GM23338 (cell line): Measurements from ENCODE around the gene ELOVL2. TPM values are rescaled to one million over a fixed set of nuclear protein-coding genes. Genes with fewer than 3 reads are reported as not detected.
A peak's percentile ranks its signal among the peaks of the same experiment; 100 is the strongest.

Experiments used
- ATAC-seq: fragments of 200-7000 bp; cut with Tn5 transposase; 3 replicates; pipeline ENCODE4 v1.9.1; 2020
- DNase-seq: peaks from one replicate; pipeline ENCODE4 v3.0.0-alpha.2; 2015; ENCODE audit warnings: low spot score
- H2AFZ ChIP-seq: fragments of 200-600 bp; sonication (generic); 2 replicates; pipeline ENCODE4 v1.8.0; 2016; ENCODE audit warnings: antibody characterized with exemption, mild to moderate bottlenecking, moderate library complexity
- H3F3A ChIP-seq: fragments of 200-600 bp; sonication (generic); replicated peaks from 2 replicates; pipeline ENCODE4 v1.8.0; 2017; ENCODE audit warnings: antibody characterized with exemption, mixed run types, low read depth
- H3K27ac ChIP-seq: fragments of 200-600 bp; sonication (generic); 2 replicates; pipeline ENCODE4 v1.6.1; 2016; ENCODE audit warnings: low read depth
- H3K27me3 ChIP-seq: fragments of 200-600 bp; sonication (generic); 2 replicates; pipeline ENCODE4 v1.8.0; 2016; ENCODE audit warnings: mild to moderate bottlenecking, mixed run types, moderate library complexity; ENCODE audit not compliant: insufficient read depth
- H3K36me3 ChIP-seq: fragments of 200-600 bp; sonication (generic); 2 replicates; pipeline ENCODE4 v1.8.0; 2016; ENCODE audit warnings: mild to moderate bottlenecking; ENCODE audit not compliant: insufficient read depth
- H3K4me1 ChIP-seq: fragments of 200-600 bp; sonication (generic); 2 replicates; pipeline ENCODE4 v1.8.0; 2016; ENCODE audit warnings: mild to moderate bottlenecking, moderate library complexity; ENCODE audit not compliant: insufficient read depth
- H3K4me2 ChIP-seq: fragments of 200-600 bp; sonication (generic); 2 replicates; pipeline ENCODE4 v1.7.1; 2017; ENCODE audit warnings: mixed run types
- H3K4me3 ChIP-seq: fragments of 200-600 bp; sonication (generic); 2 replicates; pipeline ENCODE4 v1.6.1; 2016; ENCODE audit warnings: mixed run types
- H3K79me2 ChIP-seq: fragments of 200-600 bp; sonication (generic); replicated peaks from 2 replicates; pipeline ENCODE4 v1.8.0; 2017; ENCODE audit warnings: mild to moderate bottlenecking; ENCODE audit not compliant: insufficient read depth
- H3K9me2 ChIP-seq: fragments of 200-600 bp; sonication (generic); 2 replicates; pipeline ENCODE4 v1.8.0; 2017; ENCODE audit not compliant: insufficient read depth
- H4K20me1 ChIP-seq: fragments of 200-600 bp; sonication (generic); replicated peaks from 2 replicates; pipeline ENCODE4 v1.8.0; 2017; ENCODE audit warnings: mild to moderate bottlenecking; ENCODE audit not compliant: insufficient read depth
- H3K27ac Mint-ChIP-seq: 2 replicates; pipeline ENCODE4 v1.8.0; 2020; ENCODE audit warnings: inconsistent platforms, mild to moderate bottlenecking, moderate library complexity, mixed read lengths
- H3K27me3 Mint-ChIP-seq: 3 replicates; pipeline ENCODE4 v1.8.0; 2022; ENCODE audit warnings: low read depth, mild to moderate bottlenecking, moderate library complexity, mixed read lengths, inconsistent platforms; ENCODE audit not compliant: insufficient read depth, poor library complexity
- H3K36me3 Mint-ChIP-seq: 3 replicates; pipeline ENCODE4 v1.8.0; 2021; ENCODE audit warnings: low read depth, mild to moderate bottlenecking, inconsistent platforms, moderate library complexity, mixed read lengths
- H3K4me1 Mint-ChIP-seq: 3 replicates; pipeline ENCODE4 v1.8.0; 2020; ENCODE audit warnings: mild to moderate bottlenecking, inconsistent platforms, mixed read lengths
- H3K4me3 Mint-ChIP-seq: 3 replicates; pipeline ENCODE4 v1.8.0; 2021; ENCODE audit warnings: moderate library complexity, mild to moderate bottlenecking, inconsistent platforms, mixed read lengths
- H3K9me3 Mint-ChIP-seq: 3 replicates; pipeline ENCODE4 v1.8.0; 2020; ENCODE audit warnings: moderate library complexity, mild to moderate bottlenecking, inconsistent platforms, mixed read lengths
- ETS1 ChIP-seq: IDR thresholded peaks from 2 replicates; pipeline ENCODE4 v1.6.1; 2016; ENCODE audit warnings: antibody characterized with exemption
- EZH2 ChIP-seq: fragments of 200-600 bp; sonication (generic); IDR thresholded peaks from one replicate; pipeline ENCODE4 v1.8.0; 2017; ENCODE audit warnings: antibody characterized with exemption, mild to moderate bottlenecking, low read depth; ENCODE audit not compliant: unreplicated experiment
- EZH2phosphoT487 ChIP-seq: fragments of 200-600 bp; sonication (generic); IDR thresholded peaks from one replicate; pipeline ENCODE4 v1.8.1; 2018; ENCODE audit warnings: antibody characterized with exemption; ENCODE audit not compliant: unreplicated experiment
- NANOG ChIP-seq: IDR thresholded peaks from 2 replicates; pipeline ENCODE4 v1.6.1; 2016; ENCODE audit warnings: antibody characterized with exemption, borderline replicate concordance
- POLR2AphosphoS5 ChIP-seq: IDR thresholded peaks from 2 replicates; pipeline ENCODE4 v1.6.1; 2016; ENCODE audit warnings: antibody characterized with exemption, low read depth
- REST ChIP-seq: IDR thresholded peaks from one replicate; pipeline ENCODE4 v1.6.1; 2018; ENCODE audit warnings: antibody characterized with exemption; ENCODE audit not compliant: unreplicated experiment
- STAT1 ChIP-seq: IDR thresholded peaks from one replicate; pipeline ENCODE4 v1.6.1; 2016; ENCODE audit warnings: antibody characterized with exemption; ENCODE audit not compliant: unreplicated experiment
- ZNF114 ChIP-seq: fragments of 250-450 bp; sonication (Bioruptor Pico); IDR thresholded peaks from 2 replicates; pipeline ENCODE4 v1.5.0; 2020; ENCODE audit warnings: mild to moderate bottlenecking, moderate library complexity
- ZNF331 ChIP-seq: fragments of 250-450 bp; sonication (Bioruptor Pico); IDR thresholded peaks from 2 replicates; pipeline ENCODE4 v1.5.0; 2020; ENCODE audit warnings: low read depth, mild to moderate bottlenecking, moderate library complexity
- polyA plus RNA-seq: library from polyadenylated mRNA; unstranded; fragments of >200 nt; fragmentation: Nextera tagmentation; extraction: Ambion mirVana; gene quantifications from 2 replicates; pipeline ENCODE4 v1.2.1, GENCODE V29; 2016
- total RNA-seq: library from RNA; depleted of rRNA; stranded (reverse); fragments of >200 nt; shearing (Covaris generic); gene quantifications from 2 replicates; pipeline ENCODE4 v1.2.3, GENCODE V29; 2014
- TF ChIP-seq, protein P1 (sequence below), 2 experiments: fragments of 200-600 bp in 1 of 2; sonication (generic) in 1 of 2; conservative IDR thresholded peaks; 2 replicates each; pipeline versions ENCODE4 v1.5.1 to v1.6.1; 2016 to 2017; ENCODE audit warnings: antibody characterized with exemption in 2 of 2, low read depth in 2 of 2, mild to moderate bottlenecking in 2 of 2, moderate library complexity in 1 of 2

ELOVL2 gene
- total and polyA plus RNA-seq, 2 experiments from 2014 or later: 1.2 to 1.6 TPM

DNA sequence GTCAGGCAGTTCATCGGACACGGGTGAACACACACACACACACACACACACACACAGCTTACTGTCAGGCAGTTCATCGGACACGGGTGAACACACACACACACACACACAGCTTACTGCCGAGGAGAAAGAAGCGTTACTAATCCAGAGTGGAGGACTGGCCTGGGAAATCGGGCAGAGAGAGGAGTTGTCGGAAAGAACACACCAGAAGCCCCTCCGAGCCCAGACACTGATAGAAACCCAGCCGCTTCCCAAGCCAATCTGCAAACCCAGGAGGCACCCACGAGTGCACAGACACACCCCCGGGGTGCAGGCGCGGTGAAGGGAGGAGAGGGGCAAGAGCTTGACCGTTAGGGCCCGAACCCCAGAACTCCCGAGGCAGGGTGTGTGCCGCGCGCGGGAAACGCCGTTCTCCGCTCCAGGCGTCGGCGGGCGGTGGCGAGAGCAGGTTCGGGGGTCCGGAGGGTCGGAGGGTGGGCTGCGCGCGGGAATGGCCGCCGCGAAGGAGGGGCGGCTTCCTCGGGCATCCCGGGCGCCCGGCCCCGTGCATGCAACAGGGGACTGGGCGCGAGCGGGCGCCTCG, 636 bp downstream of the ELOVL2 start:
- no peaks in the 10 kb centered on the region; the same call in 1 of the 3 replicates for H3K36me3 Mint-ChIP-seq
- H3K9me3 Mint-ChIP-seq: no peaks in the 10 kb centered on the region; the same call in 2 of the 3 replicates
- 0 out of 2 replicates have a peak, but pooled peaks cover 5% of the 10 kb centered on the region for H3F3A ChIP-seq
- H3K27ac ChIP-seq: no peak overlapping the region
- DNase-seq: peak; percentile 44
- no peaks in the 10 kb centered on the region for H3K79me2 ChIP-seq
- H3K9me2 ChIP-seq: no peaks in the 10 kb centered on the region
- H3K4me3 Mint-ChIP-seq: peak overlapping the region; percentile 79
- H3K4me2 ChIP-seq: peak overlapping the region; percentile 84
- peaks cover 11% of the 10 kb centered on the region for H3K4me1 ChIP-seq
- H3K36me3 ChIP-seq: no peaks in the 10 kb centered on the region
- peaks cover 27% of the 10 kb centered on the region for H3K27me3 Mint-ChIP-seq
- ATAC-seq: peak; percentile 45
- H3K27me3 ChIP-seq: peaks cover 60% of the 10 kb centered on the region
- peak overlapping the region; percentile 70 for H3K4me3 ChIP-seq
- H3K4me1 Mint-ChIP-seq: peaks cover 16% of the 10 kb centered on the region
- no peak overlapping the region for H3K27ac Mint-ChIP-seq
- no peak for TF ChIP-seq ETS1
- TF ChIP-seq, protein P1, sequence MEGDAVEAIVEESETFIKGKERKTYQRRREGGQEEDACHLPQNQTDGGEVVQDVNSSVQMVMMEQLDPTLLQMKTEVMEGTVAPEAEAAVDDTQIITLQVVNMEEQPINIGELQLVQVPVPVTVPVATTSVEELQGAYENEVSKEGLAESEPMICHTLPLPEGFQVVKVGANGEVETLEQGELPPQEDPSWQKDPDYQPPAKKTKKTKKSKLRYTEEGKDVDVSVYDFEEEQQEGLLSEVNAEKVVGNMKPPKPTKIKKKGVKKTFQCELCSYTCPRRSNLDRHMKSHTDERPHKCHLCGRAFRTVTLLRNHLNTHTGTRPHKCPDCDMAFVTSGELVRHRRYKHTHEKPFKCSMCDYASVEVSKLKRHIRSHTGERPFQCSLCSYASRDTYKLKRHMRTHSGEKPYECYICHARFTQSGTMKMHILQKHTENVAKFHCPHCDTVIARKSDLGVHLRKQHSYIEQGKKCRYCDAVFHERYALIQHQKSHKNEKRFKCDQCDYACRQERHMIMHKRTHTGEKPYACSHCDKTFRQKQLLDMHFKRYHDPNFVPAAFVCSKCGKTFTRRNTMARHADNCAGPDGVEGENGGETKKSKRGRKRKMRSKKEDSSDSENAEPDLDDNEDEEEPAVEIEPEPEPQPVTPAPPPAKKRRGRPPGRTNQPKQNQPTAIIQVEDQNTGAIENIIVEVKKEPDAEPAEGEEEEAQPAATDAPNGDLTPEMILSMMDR (conservative IDR thresholded peaks at IDR 0.05; ENCODE audit: low read depth in 2 of 2): no peak
- peak; percentile 62 for TF ChIP-seq EZH2
- no peak for TF ChIP-seq NANOG
- TF ChIP-seq STAT1: no peak
- H4K20me1 ChIP-seq: no peaks in the 10 kb centered on the region
- peak overlapping the region; percentile 92; the same call in 1 of the 2 replicates for H2AFZ ChIP-seq

- H3K27me3 ChIP-seq: peaks cover 60% of the 10 kb centered on the region
- H3K4me3 ChIP-seq: peak overlapping the region; percentile 70
- H3K36me3 ChIP-seq: no peaks in the 10 kb centered on the region
- peak overlapping the region; percentile 92 for H2AFZ ChIP-seq
- H3K27ac Mint-ChIP-seq: no peak overlapping the region
- H3K79me2 ChIP-seq: no peaks in the 10 kb centered on the region
- no peaks in the 10 kb centered on the region; the same call in 2 of the 3 replicates for H3K9me3 Mint-ChIP-seq
- no peaks in the 10 kb centered on the region for H3K9me2 ChIP-seq
- H3K4me3 Mint-ChIP-seq: peak overlapping the region; percentile 79
- H3K4me2 ChIP-seq: peak overlapping the region; percentile 84
- H4K20me1 ChIP-seq: no peaks in the 10 kb centered on the region
- H3K27me3 Mint-ChIP-seq: peaks cover 27% of the 10 kb centered on the region
- peaks cover 11% of the 10 kb centered on the region for H3K4me1 ChIP-seq
- H3K36me3 Mint-ChIP-seq: no peaks in the 10 kb centered on the region; the same call in 1 of the 3 replicates
- no peak overlapping the region for H3K27ac ChIP-seq
- ATAC-seq (no peak), DNase-seq (peak; percentile 29)
- H3K4me1 Mint-ChIP-seq: peaks cover 16% of the 10 kb centered on the region
- H3F3A ChIP-seq: 0 out of 2 replicates have a peak, but pooled peaks cover 5% of the 10 kb centered on the region
- no peak for TF ChIP-seq NANOG
- no peak for TF ChIP-seq REST
- no peak for TF ChIP-seq ETS1
- no peak for TF ChIP-seq ZNF331
- TF ChIP-seq, protein P1 (conservative IDR thresholded peaks at IDR 0.05; ENCODE audit: low read depth in 2 of 2): no peak
- no peak for TF ChIP-seq EZH2phosphoT487
- no peak for TF ChIP-seq POLR2AphosphoS5
- no peak for TF ChIP-seq STAT1
- no peak for TF ChIP-seq ZNF114 (CRISPR knock-in tag)
Measured at GRCh38 chr6:11042750-11043377, 1.2 kb downstream of the ELOVL2 start.
